IMR-90 (cell line): ENCODE data around the gene TMEM163. TPM values are rescaled to one million over a fixed set of nuclear protein-coding genes. Genes with fewer than 3 reads are reported as not detected.

Source experiments
- ATAC-seq: fragments of 200-7000 bp; cut with Tn5 transposase; 2 replicates; pipeline ENCODE4 v1.9.1; 2020; ENCODE audit warnings: low read depth, mild to moderate bottlenecking, moderate library complexity
- BruUV-seq: library from RNA; stranded (reverse); fragments of 400-500 nt; replicated peaks from 2 replicates; lab custom pipeline; 2021; lab: Mats Ljungman, UMichigan
- CTCF ChIA-PET: fragments of 300-600 bp; formaldehyde crosslinking; extraction: SDS; loops from one replicate; lab custom pipeline; 2021; ENCODE audit warnings: antibody characterized with exemption; lab: Yijun Ruan, JAX
- POLR2A ChIA-PET: fragments of 300-600 bp; sonication (Branson Sonifier 250); formaldehyde crosslinking; loops from one replicate; lab custom pipeline; 2022; ENCODE audit warnings: antibody characterized with exemption; ENCODE audit not compliant: unreplicated experiment; lab: Charles Lee
- DNase-seq: peaks from one replicate; pipeline ENCODE4 v3.0.0; 2013
- H2AFZ ChIP-seq: replicated peaks from 2 replicates; pipeline ENCODE3; 2013; ENCODE audit warnings: low read length, mild to moderate bottlenecking; ENCODE audit not compliant: poor library complexity
- H2AK5ac ChIP-seq: 2 replicates; pipeline ENCODE4 v1.6.1; 2013; ENCODE audit warnings: low read depth, low read length, inconsistent platforms
- H2AK9ac ChIP-seq: replicated peaks from 2 replicates; pipeline ENCODE3; 2013; ENCODE audit warnings: mild to moderate bottlenecking, low read depth, low read length, moderate library complexity; ENCODE audit not compliant: poor library complexity
- H2BK120ac ChIP-seq: 2 replicates; pipeline ENCODE4 v1.6.1; 2013; ENCODE audit warnings: low read depth, low read length, inconsistent platforms
- H2BK15ac ChIP-seq: 3 replicates; pipeline ENCODE4 v1.6.1; 2013; ENCODE audit warnings: low read depth, low read length, inconsistent platforms
- H2BK20ac ChIP-seq: 2 replicates; pipeline ENCODE4 v1.6.1; 2013; ENCODE audit warnings: low read depth, mild to moderate bottlenecking, inconsistent platforms, low read length, moderate library complexity
- H2BK5ac ChIP-seq: 2 replicates; pipeline ENCODE4 v1.6.1; 2013; ENCODE audit warnings: mild to moderate bottlenecking, low read depth, low read length, inconsistent platforms; ENCODE audit not compliant: poor library complexity, severe bottlenecking
- H3K14ac ChIP-seq: replicated peaks from 2 replicates; pipeline ENCODE4 v1.6.1; 2013; ENCODE audit warnings: low read depth, low read length, inconsistent platforms
- H3K18ac ChIP-seq: 2 replicates; pipeline ENCODE4 v1.6.1; 2013; ENCODE audit warnings: low read depth, low read length, control low read depth
- H3K23ac ChIP-seq: 2 replicates; pipeline ENCODE4 v1.6.1; 2013; ENCODE audit warnings: low read depth, low read length, inconsistent platforms
- H3K27ac ChIP-seq: 2 replicates; pipeline ENCODE4 v1.5.1; 2013; ENCODE audit warnings: mild to moderate bottlenecking, control low read depth, low read length; ENCODE audit not compliant: insufficient read depth
- H3K27me3 ChIP-seq: 2 replicates; pipeline ENCODE4 v1.6.1; 2013; ENCODE audit warnings: low read length; ENCODE audit not compliant: control insufficient read depth, insufficient read depth
- H3K36me3 ChIP-seq: 2 replicates; pipeline ENCODE4 v1.6.1; 2013; ENCODE audit warnings: low read length, mixed read lengths; ENCODE audit not compliant: control insufficient read depth, insufficient read depth
- H3K4ac ChIP-seq: 2 replicates; pipeline ENCODE4 v1.6.1; 2013; ENCODE audit warnings: low read depth, low read length, inconsistent platforms
- H3K4me1 ChIP-seq: 2 replicates; pipeline ENCODE4 v1.6.1; 2013; ENCODE audit warnings: low read length, mixed read lengths; ENCODE audit not compliant: control insufficient read depth, insufficient read depth
- H3K4me2 ChIP-seq: 2 replicates; pipeline ENCODE4 v1.6.1; 2013; ENCODE audit warnings: low read depth, mild to moderate bottlenecking, control low read depth, low read length, moderate library complexity
- H3K4me3 ChIP-seq: 2 replicates; pipeline ENCODE4 v1.5.1; 2013; ENCODE audit warnings: low read depth, mild to moderate bottlenecking, control low read depth, low read length, moderate library complexity; ENCODE audit not compliant: insufficient read depth
- H3K56ac ChIP-seq: 2 replicates; pipeline ENCODE4 v1.6.1; 2013; ENCODE audit warnings: low read length, inconsistent platforms; ENCODE audit not compliant: insufficient read depth; ENCODE audit errors: extremely low read depth
- H3K79me1 ChIP-seq, 2 experiments: 2 replicates each; pipeline ENCODE4 v1.6.1; 2013; ENCODE audit warnings: low read length in 2 of 2, inconsistent platforms in 1 of 2, low read depth in 1 of 2
- H3K9ac ChIP-seq: 2 replicates; pipeline ENCODE4 v1.6.1; 2013; ENCODE audit warnings: low read depth, low read length, control low read depth
- H3K9me1 ChIP-seq: 2 replicates; pipeline ENCODE4 v1.6.1; 2013; ENCODE audit warnings: low read length, inconsistent platforms; ENCODE audit not compliant: insufficient read depth
- H3K9me3 ChIP-seq: 2 replicates; pipeline ENCODE4 v1.6.1; 2013; ENCODE audit warnings: low read length; ENCODE audit not compliant: control insufficient read depth, insufficient read depth
- H4K20me1 ChIP-seq: 2 replicates; pipeline ENCODE4 v1.6.1; 2013; ENCODE audit warnings: low read length, inconsistent platforms; ENCODE audit not compliant: insufficient read depth
- H4K5ac ChIP-seq: 2 replicates; pipeline ENCODE4 v1.6.1; 2013; ENCODE audit warnings: mild to moderate bottlenecking, low read depth, low read length, control low read depth
- H4K8ac ChIP-seq, 2 experiments: 2 replicates each; pipeline ENCODE4 v1.6.1; 2013; ENCODE audit warnings: low read depth in 2 of 2, low read length in 2 of 2, control low read depth in 1 of 2, inconsistent platforms in 1 of 2
- H4K91ac ChIP-seq: 2 replicates; pipeline ENCODE4 v1.6.1; 2013; ENCODE audit warnings: low read depth, low read length, inconsistent platforms; ENCODE audit not compliant: insufficient read depth
- CHD1 ChIP-seq: IDR thresholded peaks from 2 replicates; pipeline ENCODE4 v1.6.1; 2012; ENCODE audit warnings: low read depth, low read length, improper control_type of control experiment
- MAFK ChIP-seq: IDR thresholded peaks from 2 replicates; pipeline ENCODE4 v1.6.1; 2012; ENCODE audit warnings: low read depth, low read length, improper control_type of control experiment
- WGBS, 2 experiments: methylation state at CpG; one replicate each; pipeline versions ENCODE4 v1.1.5 to v1.1.7; 2013; ENCODE audit warnings: missing lambda C conversion rate in 2 of 2; ENCODE audit not compliant: insufficient read length in 1 of 2; ENCODE audit errors: extremely low coverage in 2 of 2; 5-methylcytosine and 5-hydroxymethylcytosine counted together
- dilution Hi-C: fragments of 300-500 bp; cut with HindIII; formaldehyde crosslinking; loops from one replicate; pipeline ENCODE4 v1.14.3; 2018; ENCODE audit warnings: low sequenced_read_pairs; ENCODE audit not compliant: unreplicated experiment
- in situ Hi-C: fragments of 300-500 bp; cut with MboI; formaldehyde crosslinking; loops from 3 replicates; pipeline ENCODE4 v1.14.3; 2019; ENCODE audit warnings: low sequenced_read_pairs, inconsistent platforms, mixed read lengths
- intact Hi-C: fragments of 100-400 bp; cut with micrococcal nuclease; formaldehyde crosslinking; loops from 2 replicates; pipeline ENCODE4 v1.10.0; 2022
- polyA plus RNA-seq, 3 experiments: library from polyadenylated mRNA; depleted of rRNA; stranded (reverse); fragments of >200 nt; gene quantifications; 2 replicates each; pipeline ENCODE4 v1.2.3, GENCODE V29; 2012; ENCODE audit warnings: low replicate concordance in 1 of 3
- total RNA-seq: library from RNA; depleted of rRNA; stranded (reverse); fragments of >200 nt; gene quantifications from 2 replicates; pipeline ENCODE4 v1.2.3, GENCODE V29; 2012

TMEM163 gene
- total and polyA plus RNA-seq, 2 of the 4 experiments (the other 2 are of a cell fraction): not detected

DNA sequence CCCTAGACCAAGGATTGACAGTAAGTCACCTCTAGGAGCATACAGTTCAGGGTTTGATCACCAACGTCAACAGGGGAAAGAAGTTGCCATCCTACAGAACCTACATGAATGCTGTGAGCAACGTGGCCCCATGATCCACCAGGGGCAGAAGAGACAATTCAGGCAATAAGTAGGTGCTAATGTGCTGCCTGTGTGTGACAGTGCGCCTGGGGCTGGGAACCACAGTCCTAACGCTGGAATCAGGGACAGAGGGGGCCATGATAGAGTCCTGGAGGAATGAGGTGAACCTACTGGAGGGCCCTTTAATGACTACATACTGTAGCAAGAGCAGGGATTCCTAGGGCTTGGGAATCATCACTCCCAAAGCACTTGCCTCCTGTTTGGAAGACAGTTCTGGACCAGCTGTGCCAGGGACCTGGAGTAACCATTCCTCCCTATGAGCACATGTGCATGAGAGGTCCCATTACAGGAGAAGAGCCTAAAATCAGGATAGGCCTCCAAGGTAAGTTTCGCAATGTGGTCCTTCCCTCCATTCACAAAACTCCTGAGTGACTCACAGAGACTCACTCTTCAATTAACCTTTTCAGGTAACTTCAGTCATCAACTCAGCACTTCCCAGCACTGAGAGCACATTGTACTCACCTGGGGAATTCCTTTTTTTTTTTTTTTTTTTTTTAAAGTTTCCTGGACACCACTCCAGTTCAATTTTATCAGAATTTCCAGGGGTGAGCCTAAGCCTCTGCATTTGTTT, 214.0 kb downstream of the TMEM163 start:
- H3K4me3 ChIP-seq: no peak overlapping the region
- no peak overlapping the region for H3K4ac ChIP-seq
- H2AFZ ChIP-seq: peak overlapping the region; percentile 5
- H3K79me1 ChIP-seq: no peaks in the 10 kb centered on the region
- H3K9me3 ChIP-seq: no peaks in the 10 kb centered on the region
- intact Hi-C loops: no loop called here
- no peak overlapping the region for H2AK5ac ChIP-seq
- no peaks in the 10 kb centered on the region for H4K20me1 ChIP-seq
- H3K9ac ChIP-seq: no peak overlapping the region
- no peak overlapping the region for H2BK15ac ChIP-seq
- no peak overlapping the region for H2AK9ac ChIP-seq
- H3K4me1 ChIP-seq: no peaks in the 10 kb centered on the region
- POLR2A ChIA-PET: no interaction called here
- H3K9me1 ChIP-seq: no peaks in the 10 kb centered on the region
- 17% methylated on average over 1 of the region's 5 CpGs; no CpG with 5 or more reads in 1 of the 2 experiments for WGBS, 2 experiments
- no peak overlapping the region for H2BK20ac ChIP-seq
- H3K27me3 ChIP-seq: peaks cover 17% of the 10 kb centered on the region
- H2BK120ac ChIP-seq: no peak overlapping the region
- BruUV-seq: no TSS peak
- CTCF ChIA-PET: no interaction called here
- H3K27ac ChIP-seq: no peak overlapping the region
- no peak overlapping the region for H3K18ac ChIP-seq
- H4K8ac ChIP-seq: no peak overlapping the region
- TF ChIP-seq MAFK (no peak), CHD1 (no peak)
- dilution Hi-C loops: no loop called here
- DNase-seq (no peak), ATAC-seq (no peak)
- no peak overlapping the region for H3K4me2 ChIP-seq
- no peak overlapping the region for H4K91ac ChIP-seq
- no peak overlapping the region for H3K23ac ChIP-seq
- no peaks in the 10 kb centered on the region for H3K36me3 ChIP-seq
- H4K5ac ChIP-seq: no peak overlapping the region
- in situ Hi-C loops: no loop called here
- H3K14ac ChIP-seq: no peak overlapping the region
- no peak overlapping the region for H2BK5ac ChIP-seq
- H3K56ac ChIP-seq: no peak overlapping the region
